Stimulated activated CD4-positive, alpha-beta T cell treated with anti-CD3 and anti-CD28 coated beads, Interleukin-2, amount 100 ng/mL, for 48 hours (primary cell): Measurements from ENCODE around the gene MTFR2.

ENCODE experiments used
- DNase-seq, 2 donors: peaks; one replicate each; pipeline ENCODE4 v3.0.0-alpha.2; 2020

Gene MTFR2

GRCh38 chr6:136249811-136250685, at the start of gene MTFR2:
Gene MTFR2, minus strand, starts transcription at chr6:136250311. Its CDS starts 1,212 bp downstream, at chr6:136249099.
- peak; percentile 79 to 84 for DNase-seq

GRCh38 chr6:136294621-136295020, 44.5 kb upstream of the MTFR2 start:
- DNase-seq, result no peak

- peak; percentile 49 to 61 for DNase-seq
Observed at GRCh38 chr6:136290410-136291010, 40.4 kb upstream of the MTFR2 start.

GRCh38 chr6:136289579-136290409, 39.7 kb upstream of the MTFR2 start, which contains the start of gene BCLAF1:
Gene BCLAF1, minus strand, starts transcription at chr6:136289846. Its CDS starts 9,980 bp downstream, at chr6:136279866.
- peak; percentile 98 to 99 for DNase-seq

- peak; percentile 84 to 90 for DNase-seq
Observed at GRCh38 chr6:136289327-136289578, 39.1 kb upstream of the MTFR2 start.

- peak; percentile 63 to 77 for DNase-seq
Observed at GRCh38 chr6:136288566-136289326, 38.6 kb upstream of the MTFR2 start.

GRCh38 chr6:136284909-136285308, 34.8 kb upstream of the MTFR2 start:
- DNase-seq, result no peak

- no peak for DNase-seq
Observed at GRCh38 chr6:136282906-136283305, 32.8 kb upstream of the MTFR2 start.

GRCh38 chr6:136280032-136280609, 30.0 kb upstream of the MTFR2 start:
- DNase-seq, result no peak

GRCh38 chr6:136274062-136274461, 24.0 kb upstream of the MTFR2 start:
- no peak for DNase-seq

GRCh38 chr6:136265101-136265500, 15.0 kb upstream of the MTFR2 start:
- no peak for DNase-seq

GRCh38 chr6:136262940-136263339, 12.8 kb upstream of the MTFR2 start:
- no peak for DNase-seq

GRCh38 chr6:136254851-136255466, 4.8 kb upstream of the MTFR2 start:
- no peak for DNase-seq

- no peak for DNase-seq
Observed at GRCh38 chr6:136253734-136254133, 3.6 kb upstream of the MTFR2 start.

GRCh38 chr6:136252441-136252840, 2.3 kb upstream of the MTFR2 start:
- DNase-seq, result no peak

GRCh38 chr6:136251394-136251793, 1.3 kb upstream of the MTFR2 start:
- DNase-seq, result no peak

GRCh38 chr6:136250686-136251008, 536 bp upstream of the MTFR2 start:
- no peak for DNase-seq

GRCh38 chr6:136249336-136249735, 775 bp downstream of the MTFR2 start:
- DNase-seq, result no peak

GRCh38 chr6:136244061-136244616, 6.0 kb downstream of the MTFR2 start:
- DNase-seq, result no peak

- DNase-seq, result no peak
Observed at GRCh38 chr6:136236466-136237293, 13.4 kb downstream of the MTFR2 start.

GRCh38 chr6:136235233-136235564, 14.9 kb downstream of the MTFR2 start:
- no peak for DNase-seq
